Measurements from ENCODE around the gene CAMTA1. TPM values are rescaled to one million over a fixed set of nuclear protein-coding genes. Genes with fewer than 3 reads are reported as not detected.

The CAMTA1 gene
- total and polyA plus RNA-seq, 9 of the 15 experiments (the other 6 are each of a cell fraction or from before 2014, with no cell fraction given), result 43.9 to 161 (median 65.9) TPM

- TF ChIP-seq RERE (CRISPR knock-in tag; IDR thresholded peaks at IDR 0.05; ENCODE audit: borderline replicate concordance), result no peak
Observed at GRCh38 chr1:7076572-7076971, 291.3 kb downstream of the CAMTA1 start (continued).

GRCh38 chr1:7077136-7077535, 291.9 kb downstream of the CAMTA1 start:
- intact Hi-C loops (cut with micrococcal nuclease), result loop anchor here (10.0 kb wide), 1 partner anchor 352 kb away; no protein-coding TSS in a partner anchor
- FAIRE-seq, result no peak
- in situ Hi-C loops (cut with MboI), result no loop called here
- no peaks in the 10 kb centered on the region for H3K36me3 ChIP-seq (ENCODE audit: control insufficient read depth, insufficient read depth, low read length)
- H3K9ac ChIP-seq (ENCODE audit: insufficient read depth in 1 of 2, low read depth in 2 of 2, low read length in 2 of 2), result no peak overlapping the region
- BruUV-seq (replicated peaks), result no TSS peak
- no peak overlapping the region for H3K4me2 ChIP-seq (ENCODE audit: insufficient read depth, low read length)
- H3K4me1 ChIP-seq (replicated peaks in 1 of 2; ENCODE audit: control insufficient read depth in 2 of 2, insufficient read depth in 2 of 2, low read length in 2 of 2), result no peaks in the 10 kb centered on the region
- ATAC-seq, result no peak
- H3K27ac ChIP-seq (ENCODE audit: extremely low read depth, low read depth, low read length), result no peak overlapping the region
- H3K4me3 ChIP-seq, result no peak overlapping the region
- 3% methylated on average over 4 of the region's 4 CpGs for WGBS (ENCODE audit: insufficient coverage, low coverage, missing lambda C conversion rate)
- no peaks in the 10 kb centered on the region for H3K79me2 ChIP-seq (ENCODE audit: control insufficient read depth, insufficient read depth, low read length)
- ChIA-PET CTCF (ENCODE audit: low intra/inter-chr PET ratio) (interaction anchor here (0.6 kb wide), 1 partner anchor 187 kb away, joined by 4 read pairs; no protein-coding TSS in a partner anchor), POLR2A (interaction anchor here (1.1 kb wide), 1 partner anchor 11 kb away, joined by 3 read pairs; no protein-coding TSS in a partner anchor)
- TF ChIP-seq PKNOX1 (IDR thresholded peaks at IDR 0.05) (no peak), SMAD2 (IDR thresholded peaks at IDR 0.05; ENCODE audit: low read depth, low read length) (no peak), SMARCA4 (IDR thresholded peaks at IDR 0.05) (no peak)
- no peaks in the 10 kb centered on the region for H3K27me3 ChIP-seq (ENCODE audit: control insufficient read depth in 2 of 2, insufficient read depth in 2 of 2, low read length in 2 of 2)
- no peaks in the 10 kb centered on the region for H3K9me1 ChIP-seq (ENCODE audit: control insufficient read depth, insufficient read depth, low read length)
- H2AFZ ChIP-seq (ENCODE audit: low read depth, low read length), result no peak overlapping the region
- no peaks in the 10 kb centered on the region for H4K20me1 ChIP-seq (replicated peaks; ENCODE audit: control insufficient read depth, insufficient read depth, low read length)
- no peaks in the 10 kb centered on the region for H3K9me3 ChIP-seq (replicated peaks; ENCODE audit: control insufficient read depth, insufficient read depth, low read depth, low read length)
- DNase-seq (ENCODE audit: extremely low read depth in 1 of 4, low spot score in 3 of 4), result no peak
